GM12878 (cell line): Measurements from ENCODE around the gene MSS51. TPM values are rescaled to one million over a fixed set of nuclear protein-coding genes. Genes with fewer than 3 reads are reported as not detected.

Source experiments
- BACH1 ChIP-seq: fragments of 450-650 bp; IDR thresholded peaks from 2 replicates; pipeline ENCODE4 v1.6.1; 2017; ENCODE audit warnings: mild to moderate bottlenecking, borderline replicate concordance
- BCLAF1 ChIP-seq: fragments of 450-650 bp; IDR thresholded peaks from 2 replicates; pipeline ENCODE4 v1.6.1; 2017; ENCODE audit warnings: antibody characterized with exemption, mild to moderate bottlenecking, moderate library complexity
- BHLHE40 ChIP-seq, 2 experiments: fragments of 450-650 bp in 1 of 2; IDR thresholded peaks; 2 replicates each; pipeline ENCODE4 v1.6.1; 2011 to 2017; ENCODE audit warnings: low read depth in 2 of 2, borderline replicate concordance in 1 of 2, improper control_type of control experiment in 1 of 2, low read length in 1 of 2, mild to moderate bottlenecking in 1 of 2
- CBFB ChIP-seq: IDR thresholded peaks from 2 replicates; pipeline ENCODE4 v1.6.1; 2016; ENCODE audit warnings: antibody characterized with exemption, low read depth
- CHD4 ChIP-seq: fragments of 200-600 bp; sonication (generic); IDR thresholded peaks from 2 replicates; pipeline ENCODE4 v1.6.1; 2016; ENCODE audit warnings: mild to moderate bottlenecking
- E2F8 ChIP-seq: fragments of 450-650 bp; IDR thresholded peaks from 2 replicates; pipeline ENCODE4 v1.6.1; 2018; ENCODE audit warnings: mild to moderate bottlenecking, low read depth, moderate library complexity; ENCODE audit not compliant: partially characterized antibody
- ELK1 ChIP-seq: IDR thresholded peaks from 2 replicates; pipeline ENCODE4 v1.6.1; 2012; ENCODE audit warnings: low read depth, low read length, improper control_type of control experiment
- ETV6 ChIP-seq, 2 experiments: fragments of 450-650 bp in 1 of 2; IDR thresholded peaks in 1 of 2; conservative IDR thresholded peaks in 1 of 2; 2 replicates each; pipeline ENCODE4 v1.6.1; 2014; ENCODE audit warnings: antibody characterized with exemption in 1 of 2, borderline replicate concordance in 1 of 2, low read depth in 1 of 2, mild to moderate bottlenecking in 1 of 2, moderate library complexity in 1 of 2
- IRF4 ChIP-seq: IDR thresholded peaks from 2 replicates; pipeline ENCODE4 v1.6.1; 2011; ENCODE audit warnings: low read depth, low read length
- JUND ChIP-seq: IDR thresholded peaks from 2 replicates; pipeline ENCODE4 v1.6.1; 2012; ENCODE audit warnings: low read depth, mild to moderate bottlenecking, low read length, improper control_type of control experiment, moderate library complexity
- KDM1A ChIP-seq: fragments of 200-600 bp; sonication (generic); IDR thresholded peaks from 2 replicates; pipeline ENCODE4 v1.6.1; 2016; ENCODE audit warnings: borderline replicate concordance
- POU2F2 ChIP-seq: IDR thresholded peaks from 3 replicates; pipeline ENCODE4 v1.6.1; 2011; ENCODE audit warnings: low read depth, mild to moderate bottlenecking, low read length, borderline replicate concordance
- RCOR1 ChIP-seq: conservative IDR thresholded peaks from 2 replicates; pipeline ENCODE4 v1.6.1; 2012; ENCODE audit warnings: low read depth, low read length, improper control_type of control experiment
- TCF7 ChIP-seq: IDR thresholded peaks from 2 replicates; pipeline ENCODE4 v1.6.1; 2014; ENCODE audit warnings: antibody characterized with exemption, borderline replicate concordance
- YBX1 ChIP-seq: fragments of 450-650 bp; IDR thresholded peaks from 2 replicates; pipeline ENCODE4 v1.6.1; 2016; ENCODE audit warnings: antibody characterized with exemption
- ZNF207 ChIP-seq: fragments of 450-650 bp; IDR thresholded peaks from 2 replicates; pipeline ENCODE4 v1.6.1; 2014; ENCODE audit warnings: antibody characterized with exemption, mild to moderate bottlenecking, borderline replicate concordance
- ZNF687 ChIP-seq: fragments of 450-650 bp; IDR thresholded peaks from 2 replicates; pipeline ENCODE4 v1.6.1; 2017; ENCODE audit warnings: mild to moderate bottlenecking, moderate library complexity
- polyA plus RNA-seq, 11 experiments: library from polyadenylated mRNA; depleted of rRNA in 4 of 11; unstranded in 6 of 11; stranded (reverse) in 5 of 11; fragments of >200 nt; fragmentation: Nextera tagmentation in 4 of 11; fragmentation: Illumina TruSeq in 1 of 11; extraction: Ambion mirVana in 4 of 11; extraction: Trizol in 1 of 11; gene quantifications; 1 replicate in 1 of 11; 2 replicates in 10 of 11; pipeline versions ENCODE4 v1.2.1 to v1.2.3, GENCODE V29; 2011 to 2016; ENCODE audit warnings: inconsistent platforms in 2 of 11, missing spikeins in 2 of 11, low read depth in 1 of 11
- total RNA-seq, 4 experiments: library from RNA; depleted of rRNA in 3 of 4; stranded (reverse); fragments of >200 nt in 3 of 4; fragmentation: Illumina TruSeq in 1 of 4; extraction: Trizol in 1 of 4; gene quantifications; 2 replicates each; pipeline versions ENCODE4 v1.2.1 to v1.2.3, GENCODE V29; 2013 to 2021

Gene MSS51
- total and polyA plus RNA-seq, 10 of the 15 experiments (the other 5 are each of a cell fraction or from before 2014, with no cell fraction given) = 0.06 to 2.1 (median 1.5) TPM

- TF ChIP-seq ZNF687 (no peak), BHLHE40 (IDR thresholded peaks at IDR 0.05; ENCODE audit: borderline replicate concordance in 1 of 2, low read depth in 2 of 2, low read length in 1 of 2) (no peak), ZNF207 (no peak), BCLAF1 (no peak), JUND (0 out of 2 replicates have a peak, but pooled peaks have one; percentile 15), TCF7 (no peak), CHD4 (no peak), YBX1 (no peak), ETV6 (conservative IDR thresholded peaks at IDR 0.05 in 1 of 2, IDR thresholded peaks at IDR 0.05 in 1 of 2; ENCODE audit: borderline replicate concordance in 1 of 2, low read depth in 1 of 2) (no peak; a peak in 1 of 4 replicates), RCOR1 (no peak), ELK1 (no peak), KDM1A (no peak), IRF4 (peak; percentile 89; the same call in 1 of the 2 replicates), BACH1 (no peak), POU2F2 (peak; percentile 50; the same call in 1 of the 3 replicates), CBFB (no peak), E2F8 (no peak)
Measured at GRCh38 chr10:73480158-73480557, 46.8 kb upstream of the MSS51 start (continued).
